SK-N-MC (cell line): Measurements from ENCODE around the gene SIX3.

Experiments used
- DNase-seq: peaks from one replicate; pipeline ENCODE4 v3.0.0-alpha.2; 2011; ENCODE audit warnings: low read depth, low spot score
- H3K27ac ChIP-seq: fragments of 200-600 bp; sonication (generic); 2 replicates; pipeline ENCODE4 v1.5.1; 2016; ENCODE audit warnings: mixed run types
- H3K36me3 ChIP-seq: fragments of 200-600 bp; sonication (generic); 2 replicates; pipeline ENCODE4 v1.6.1; 2017; ENCODE audit warnings: antibody characterized with exemption, low read length, mixed read lengths; ENCODE audit not compliant: insufficient read depth
- H3K4me3 ChIP-seq: fragments of 200-600 bp; sonication (generic); 2 replicates; pipeline ENCODE4 v1.5.1; 2016
- H3K9ac ChIP-seq: fragments of 200-600 bp; sonication (generic); 2 replicates; pipeline ENCODE4 v1.8.0; 2017; ENCODE audit warnings: mixed run types, mixed read lengths; ENCODE audit not compliant: insufficient read length
- H3K9me3 ChIP-seq: fragments of 200-600 bp; sonication (generic); 2 replicates; pipeline ENCODE4 v1.6.1; 2017; ENCODE audit warnings: low read depth, mild to moderate bottlenecking, antibody characterized with exemption, low read length, moderate library complexity, mixed read lengths
- EZH2 ChIP-seq: fragments of 200-600 bp; sonication (generic); IDR thresholded peaks from one replicate; pipeline ENCODE4 v1.6.1; 2017; ENCODE audit warnings: antibody characterized with exemption
- FOXP2 ChIP-seq: optimal IDR thresholded peaks from 2 replicates; pipeline ENCODE3; 2011; ENCODE audit warnings: mild to moderate bottlenecking, moderate library complexity; ENCODE audit not compliant: insufficient read depth; ENCODE audit errors: extremely low read length, control extremely low read depth
- POLR2AphosphoS5 ChIP-seq: IDR thresholded peaks from 2 replicates; pipeline ENCODE4 v1.6.1; 2012; ENCODE audit warnings: mild to moderate bottlenecking, low read depth, low read length, borderline replicate concordance

The SIX3 gene

GRCh38 chr2:44957656-44958327, 16.3 kb downstream of the SIX3 start:
- Histone ChIP-seq H3K4me3 (no peak overlapping the region), H3K9ac (no peak overlapping the region), H3K9me3 (no peaks in the 10 kb centered on the region), H3K27ac (no peak overlapping the region), H3K36me3 (no peaks in the 10 kb centered on the region)
- no peak for TF ChIP-seq EZH2
- no peak for TF ChIP-seq POLR2AphosphoS5
- no peak for TF ChIP-seq FOXP2
- no peak for DNase-seq

- DNase-seq: no peak
- H3K9me3 ChIP-seq: no peaks in the 10 kb centered on the region
- H3K9ac ChIP-seq: no peak overlapping the region
- no peak for TF ChIP-seq POLR2AphosphoS5
- no peak for TF ChIP-seq EZH2
- TF ChIP-seq FOXP2: no peak
- H3K27ac ChIP-seq: no peak overlapping the region
- no peak overlapping the region for H3K4me3 ChIP-seq
- no peaks in the 10 kb centered on the region for H3K36me3 ChIP-seq
These were observed 18.4 kb downstream of the SIX3 start for GRCh38 chr2:44959855-44960254.

- Histone ChIP-seq H3K4me3 (no peak overlapping the region), H3K9me3 (no peaks in the 10 kb centered on the region), H3K27ac (no peak overlapping the region), H3K9ac (no peak overlapping the region), H3K36me3 (no peaks in the 10 kb centered on the region)
- DNase-seq: no peak
- TF ChIP-seq POLR2AphosphoS5: no peak
- no peak for TF ChIP-seq FOXP2
These were observed 19.4 kb downstream of the SIX3 start for GRCh38 chr2:44960871-44961270.

- Histone ChIP-seq H3K27ac (no peak overlapping the region), H3K9ac (no peak overlapping the region), H3K4me3 (no peak overlapping the region), H3K9me3 (no peaks in the 10 kb centered on the region), H3K36me3 (no peaks in the 10 kb centered on the region)
- DNase-seq: no peak
- TF ChIP-seq FOXP2 (no peak), POLR2AphosphoS5 (no peak), EZH2 (no peak)
These were observed 20.7 kb downstream of the SIX3 start for GRCh38 chr2:44962176-44962695.

DNA sequence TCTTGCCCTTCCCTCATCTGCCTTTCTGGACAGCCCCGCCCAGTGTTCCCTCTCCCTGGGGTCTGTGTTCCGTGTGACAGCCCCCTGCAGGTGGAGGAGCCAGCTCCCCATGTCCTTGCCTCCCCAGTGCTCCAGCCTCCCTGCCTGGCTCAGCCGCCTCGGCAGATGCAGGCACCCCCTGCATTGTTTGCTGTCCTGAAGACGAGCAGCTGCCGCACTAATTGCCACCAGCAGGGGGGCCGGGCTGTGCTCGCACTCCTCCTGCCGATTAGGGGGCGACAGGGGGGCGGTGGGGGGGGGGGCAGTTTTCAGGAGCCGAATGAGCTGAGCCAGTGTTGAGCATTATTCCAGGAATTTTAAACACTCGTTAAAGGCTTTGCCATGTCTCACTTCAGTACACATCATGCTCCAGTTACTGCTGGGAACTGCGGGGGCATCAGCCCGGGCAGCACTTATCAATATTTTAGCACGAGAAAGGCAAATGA, 23.3 kb downstream of the SIX3 start:
- Histone ChIP-seq H3K27ac (no peak overlapping the region), H3K4me3 (peak overlapping the region; percentile 22; the same call in 1 of the 2 replicates), H3K36me3 (no peaks in the 10 kb centered on the region), H3K9ac (no peak overlapping the region), H3K9me3 (no peaks in the 10 kb centered on the region)
- TF ChIP-seq POLR2AphosphoS5: no peak
- no peak for DNase-seq

DNA sequence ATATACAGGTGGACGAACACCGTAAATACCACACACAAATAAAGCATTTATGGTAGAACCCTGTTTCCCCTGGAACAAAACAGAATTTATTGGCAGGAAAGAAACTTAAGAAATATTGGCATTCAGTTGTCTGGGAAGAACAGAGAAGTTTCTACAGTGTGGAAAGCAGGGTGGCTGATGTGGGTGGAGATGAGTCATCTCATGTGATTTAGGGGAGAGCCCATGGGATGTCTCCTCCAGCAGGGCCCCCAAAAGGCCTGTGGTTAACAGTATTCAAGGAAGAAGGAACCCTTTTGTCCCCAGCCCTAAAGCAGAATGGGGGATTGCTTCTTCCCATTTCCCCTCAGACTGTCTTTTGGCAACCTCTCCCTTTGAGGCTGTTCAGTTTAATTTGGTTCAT, 24.2 kb downstream of the SIX3 start:
- Histone ChIP-seq H3K4me3 (no peak overlapping the region), H3K9me3 (no peaks in the 10 kb centered on the region), H3K36me3 (no peaks in the 10 kb centered on the region), H3K27ac (no peak overlapping the region), H3K9ac (no peak overlapping the region)
- no peak for DNase-seq
- TF ChIP-seq POLR2AphosphoS5 (no peak), FOXP2 (no peak), EZH2 (no peak)

GRCh38 chr2:44967056-44967455, 25.6 kb downstream of the SIX3 start:
- Histone ChIP-seq H3K27ac (no peak overlapping the region), H3K36me3 (no peaks in the 10 kb centered on the region), H3K9ac (no peak overlapping the region), H3K9me3 (no peaks in the 10 kb centered on the region), H3K4me3 (no peak overlapping the region)
- TF ChIP-seq FOXP2: no peak
- no peak for TF ChIP-seq EZH2
- no peak for TF ChIP-seq POLR2AphosphoS5
- DNase-seq: no peak

GRCh38 chr2:44967727-44968432, 26.4 kb downstream of the SIX3 start:
- TF ChIP-seq EZH2 (no peak), FOXP2 (no peak), POLR2AphosphoS5 (no peak)
- H3K9me3 ChIP-seq: no peaks in the 10 kb centered on the region
- H3K27ac ChIP-seq: no peak overlapping the region
- DNase-seq: no peak
- no peak overlapping the region for H3K4me3 ChIP-seq
- no peak overlapping the region for H3K9ac ChIP-seq
- no peaks in the 10 kb centered on the region for H3K36me3 ChIP-seq
